ENCODE data around the gene RNPEP. TPM values are rescaled to one million over a fixed set of nuclear protein-coding genes. Genes with fewer than 3 reads are reported as not detected.

RNPEP gene
- total RNA-seq, 1 donor from 2014 or later: 42.1 TPM

- Mint-ChIP-seq H3K27me3 (ENCODE audit: low read depth) (no peaks in the 10 kb centered on the region), H3K36me3 (ENCODE audit: low read depth) (peaks cover 31% of the 10 kb centered on the region), H3K9me3 (ENCODE audit: low read depth) (no peaks in the 10 kb centered on the region), H3K4me1 (ENCODE audit: low read depth) (no peaks in the 10 kb centered on the region), H3K27ac (ENCODE audit: unreplicated experiment) (no peak overlapping the region), H3K4me3 (ENCODE audit: unreplicated experiment) (no peak overlapping the region)
- TF ChIP-seq CTCF (IDR thresholded peaks at IDR 0.05): no peak
- no peak for DNase-seq (ENCODE audit: low spot score)
Measured at GRCh38 chr1:201964261-201964660, 18.2 kb upstream of the RNPEP start.

GRCh38 chr1:201966171-201966570 is 16.3 kb upstream of the RNPEP start:
- H3K9me3 Mint-ChIP-seq (ENCODE audit: low read depth): no peaks in the 10 kb centered on the region
- peaks cover 5% of the 10 kb centered on the region for H3K4me1 Mint-ChIP-seq (ENCODE audit: low read depth)
- H3K27me3 Mint-ChIP-seq (ENCODE audit: low read depth): no peaks in the 10 kb centered on the region
- no peak for DNase-seq (ENCODE audit: low spot score)
- H3K27ac Mint-ChIP-seq (ENCODE audit: unreplicated experiment): no peak overlapping the region
- H3K4me3 Mint-ChIP-seq (ENCODE audit: unreplicated experiment): no peak overlapping the region
- TF ChIP-seq CTCF (IDR thresholded peaks at IDR 0.05): no peak
- peaks cover 32% of the 10 kb centered on the region for H3K36me3 Mint-ChIP-seq (ENCODE audit: low read depth)

DNA sequence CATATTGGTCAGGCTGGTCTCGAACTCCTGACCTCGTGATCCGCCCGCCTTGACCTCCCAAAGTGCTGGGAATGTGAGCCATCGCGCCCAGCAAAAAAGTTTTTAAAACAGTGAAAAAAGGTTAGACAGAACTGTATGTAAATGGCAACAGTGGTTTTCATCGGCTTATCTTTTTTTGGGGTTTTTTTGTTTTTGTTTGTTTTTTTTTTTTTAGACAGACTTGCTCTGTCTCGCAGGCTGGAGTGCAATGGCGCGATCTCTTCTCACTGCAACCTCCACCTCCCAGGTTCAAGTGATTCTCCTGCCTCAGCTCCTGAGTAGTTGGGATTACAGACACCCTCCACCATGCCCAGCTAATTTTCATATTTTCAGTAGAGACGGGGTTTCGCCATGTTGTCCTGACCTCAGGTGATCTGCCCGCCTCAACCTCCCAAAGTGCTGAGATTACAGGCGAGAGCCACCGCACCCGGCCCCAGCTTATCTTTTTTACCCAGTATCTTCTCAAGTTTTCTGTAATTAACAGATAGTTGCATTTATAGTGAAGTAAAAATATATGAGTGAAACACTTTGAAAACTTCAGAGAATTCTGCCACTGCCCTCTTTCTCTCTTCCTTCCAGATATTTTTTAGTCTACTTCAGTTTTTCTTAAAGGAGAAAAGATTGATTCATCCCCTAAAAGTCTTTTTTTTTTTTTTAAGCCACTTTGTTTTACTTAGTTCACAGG is 14.1 kb upstream of the RNPEP start:
- Mint-ChIP-seq H3K9me3 (ENCODE audit: low read depth) (no peaks in the 10 kb centered on the region), H3K4me3 (ENCODE audit: unreplicated experiment) (no peak overlapping the region), H3K27ac (ENCODE audit: unreplicated experiment) (peak overlapping the region; percentile 17), H3K4me1 (ENCODE audit: low read depth) (peaks cover 5% of the 10 kb centered on the region), H3K27me3 (ENCODE audit: low read depth) (no peaks in the 10 kb centered on the region), H3K36me3 (ENCODE audit: low read depth) (peaks cover 23% of the 10 kb centered on the region)
- no peak for TF ChIP-seq CTCF (IDR thresholded peaks at IDR 0.05)
- DNase-seq (ENCODE audit: low spot score): no peak

DNA sequence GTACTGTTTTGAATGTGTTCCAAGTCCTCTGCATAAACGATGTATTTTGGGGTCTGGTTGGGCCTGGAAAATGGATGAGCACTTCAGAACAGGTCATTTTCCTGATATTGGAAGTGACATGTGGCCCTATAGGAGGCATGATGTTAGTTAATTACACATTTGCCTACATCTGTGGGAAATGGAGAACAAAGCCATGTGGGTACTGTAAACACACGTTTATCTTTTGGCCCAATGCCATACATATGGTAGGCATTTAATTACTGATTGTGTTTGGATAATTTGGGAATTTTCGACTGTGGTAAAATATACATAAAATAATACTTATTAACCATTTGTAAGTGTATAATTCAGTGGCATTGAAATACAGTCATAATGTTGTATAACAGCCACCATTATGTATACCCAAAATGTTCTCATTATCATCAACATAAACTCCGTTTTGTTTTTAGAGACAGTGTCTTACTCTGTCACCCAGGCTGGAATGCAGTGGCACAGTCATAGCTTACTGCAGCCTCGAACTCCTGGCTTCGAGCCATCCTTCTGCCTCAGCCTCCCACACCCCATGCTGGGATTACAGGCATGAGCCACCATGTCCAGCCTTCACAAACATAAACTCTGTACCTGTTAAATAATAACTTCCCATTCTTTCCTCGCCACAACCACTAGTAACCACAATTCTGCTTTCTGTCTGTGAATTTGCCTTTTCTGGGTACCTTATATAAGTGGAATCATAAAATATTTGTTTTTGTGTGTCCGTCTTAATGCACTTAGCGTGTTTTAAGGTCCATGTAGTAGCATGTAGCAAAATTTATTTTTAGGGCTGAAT is 11.9 kb upstream of the RNPEP start:
- no peaks in the 10 kb centered on the region for H3K27me3 Mint-ChIP-seq (ENCODE audit: low read depth)
- H3K27ac Mint-ChIP-seq (ENCODE audit: unreplicated experiment): peak overlapping the region; percentile 57
- H3K36me3 Mint-ChIP-seq (ENCODE audit: low read depth): peaks cover 17% of the 10 kb centered on the region
- no peaks in the 10 kb centered on the region for H3K9me3 Mint-ChIP-seq (ENCODE audit: low read depth)
- no peak for DNase-seq (ENCODE audit: low spot score)
- TF ChIP-seq CTCF (IDR thresholded peaks at IDR 0.05): no peak
- no peak overlapping the region for H3K4me3 Mint-ChIP-seq (ENCODE audit: unreplicated experiment)
- H3K4me1 Mint-ChIP-seq (ENCODE audit: low read depth): peaks cover 5% of the 10 kb centered on the region

GRCh38 chr1:201982082-201982622 is 296 bp upstream of the RNPEP start:
- H3K36me3 Mint-ChIP-seq (ENCODE audit: low read depth): no peaks in the 10 kb centered on the region
- H3K4me3 Mint-ChIP-seq (ENCODE audit: unreplicated experiment): peak overlapping the region; percentile 83
- TF ChIP-seq CTCF (IDR thresholded peaks at IDR 0.05): no peak
- no peaks in the 10 kb centered on the region for H3K27me3 Mint-ChIP-seq (ENCODE audit: low read depth)
- no peak for DNase-seq (ENCODE audit: low spot score)
- H3K27ac Mint-ChIP-seq (ENCODE audit: unreplicated experiment): peak overlapping the region; percentile 93
- peaks cover 30% of the 10 kb centered on the region for H3K4me1 Mint-ChIP-seq (ENCODE audit: low read depth)
- H3K9me3 Mint-ChIP-seq (ENCODE audit: low read depth): no peaks in the 10 kb centered on the region

Measured in chondrocyte (in vitro differentiated cells).